Activated CD8-positive, alpha-beta T cell treated with anti-CD3 and anti-CD28 coated beads for 36 hours (primary cell): ENCODE data around the gene CD48. TPM values are rescaled to one million over a fixed set of nuclear protein-coding genes. Genes with fewer than 3 reads are reported as not detected.

Experiments
- ATAC-seq: fragments of 200-7000 bp; cut with Tn5 transposase; one replicate; pipeline ENCODE4 v1.10.0; 2021; ENCODE audit warnings: mild to moderate bottlenecking, moderate library complexity
- CTCF ChIA-PET: fragments of 350-600 bp; sonication (Branson Sonifier 250); formaldehyde crosslinking; loops from one replicate; lab custom pipeline; 2021; ENCODE audit warnings: antibody characterized with exemption; lab: Charles Lee
- POLR2A ChIA-PET: fragments of 350-600 bp; sonication (Branson Sonifier 250); formaldehyde crosslinking; loops from one replicate; lab custom pipeline; 2021; ENCODE audit warnings: antibody characterized with exemption; lab: Charles Lee
- DNase-seq: peaks from one replicate; pipeline ENCODE4 v3.0.0-alpha.2; 2020
- H3K27ac Mint-ChIP-seq: one replicate; pipeline ENCODE4 v1.8.0; 2021; ENCODE audit warnings: mild to moderate bottlenecking, mixed read lengths
- H3K27me3 Mint-ChIP-seq: one replicate; pipeline ENCODE4 v1.8.0; 2021; ENCODE audit warnings: mixed read lengths
- H3K36me3 Mint-ChIP-seq: one replicate; pipeline ENCODE4 v1.8.0; 2021; ENCODE audit warnings: low read depth, mixed read lengths
- H3K4me1 Mint-ChIP-seq: one replicate; pipeline ENCODE4 v1.8.0; 2021; ENCODE audit warnings: low read depth, mixed read lengths
- H3K4me3 Mint-ChIP-seq: one replicate; pipeline ENCODE4 v1.8.0; 2021; ENCODE audit warnings: mild to moderate bottlenecking, moderate library complexity, mixed read lengths
- H3K9me3 Mint-ChIP-seq: one replicate; pipeline ENCODE4 v1.8.0; 2021; ENCODE audit warnings: mixed read lengths
- intact Hi-C: fragments of 100-400 bp; cut with micrococcal nuclease; formaldehyde crosslinking; loops from one replicate; pipeline ENCODE4 v1.10.0; 2022
- total RNA-seq, 2 experiments: library from RNA; stranded (reverse); gene quantifications; one replicate each; pipeline ENCODE4 v1.2.3, GENCODE V29; 2021
- TF ChIP-seq, protein P1 (sequence below): fragments of 200-600 bp; IDR thresholded peaks from one replicate; pipeline ENCODE4 v1.8.0; 2022; ENCODE audit warnings: antibody characterized with exemption, mild to moderate bottlenecking

Gene CD48
- total RNA-seq, 2 experiments from 2014 or later, result 379 to 388 TPM

DNA sequence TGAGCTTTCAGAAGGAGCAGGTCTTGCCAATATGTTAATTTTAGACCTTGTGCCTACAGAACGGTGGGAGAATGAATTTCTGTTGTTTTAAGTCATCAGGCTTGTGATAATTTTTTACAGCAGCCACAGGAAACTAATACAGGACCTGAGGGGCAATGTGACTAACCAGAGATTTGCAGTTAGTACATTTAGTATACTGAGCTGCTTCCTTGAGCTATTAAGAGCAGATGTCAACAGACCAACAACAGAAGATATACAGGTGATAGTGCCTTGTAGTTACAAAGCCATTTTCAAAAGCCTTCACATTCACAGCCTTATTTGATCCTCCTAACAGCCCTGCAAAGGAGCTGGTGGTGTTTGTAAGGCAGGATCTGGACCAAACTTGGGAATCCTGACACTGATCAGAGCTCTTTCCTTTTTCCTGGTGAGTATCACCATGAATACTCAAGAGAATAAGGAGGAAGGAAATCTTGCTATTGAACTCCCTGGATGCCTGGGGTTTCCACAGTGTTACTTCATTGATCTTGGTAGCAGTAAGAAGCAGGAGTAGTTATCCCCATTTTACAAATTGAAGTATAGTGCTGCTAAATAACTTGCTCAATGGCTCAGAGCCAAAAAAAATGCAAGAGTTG, 60.1 kb downstream of the CD48 start:
- peaks cover 24% of the 10 kb centered on the region for H3K36me3 Mint-ChIP-seq
- TF ChIP-seq, protein P1, sequence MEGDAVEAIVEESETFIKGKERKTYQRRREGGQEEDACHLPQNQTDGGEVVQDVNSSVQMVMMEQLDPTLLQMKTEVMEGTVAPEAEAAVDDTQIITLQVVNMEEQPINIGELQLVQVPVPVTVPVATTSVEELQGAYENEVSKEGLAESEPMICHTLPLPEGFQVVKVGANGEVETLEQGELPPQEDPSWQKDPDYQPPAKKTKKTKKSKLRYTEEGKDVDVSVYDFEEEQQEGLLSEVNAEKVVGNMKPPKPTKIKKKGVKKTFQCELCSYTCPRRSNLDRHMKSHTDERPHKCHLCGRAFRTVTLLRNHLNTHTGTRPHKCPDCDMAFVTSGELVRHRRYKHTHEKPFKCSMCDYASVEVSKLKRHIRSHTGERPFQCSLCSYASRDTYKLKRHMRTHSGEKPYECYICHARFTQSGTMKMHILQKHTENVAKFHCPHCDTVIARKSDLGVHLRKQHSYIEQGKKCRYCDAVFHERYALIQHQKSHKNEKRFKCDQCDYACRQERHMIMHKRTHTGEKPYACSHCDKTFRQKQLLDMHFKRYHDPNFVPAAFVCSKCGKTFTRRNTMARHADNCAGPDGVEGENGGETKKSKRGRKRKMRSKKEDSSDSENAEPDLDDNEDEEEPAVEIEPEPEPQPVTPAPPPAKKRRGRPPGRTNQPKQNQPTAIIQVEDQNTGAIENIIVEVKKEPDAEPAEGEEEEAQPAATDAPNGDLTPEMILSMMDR, result no peak
- peaks cover 5% of the 10 kb centered on the region for H3K9me3 Mint-ChIP-seq
- intact Hi-C loops, result no loop called here
- peak overlapping the region; percentile 1 for H3K27ac Mint-ChIP-seq
- no peak overlapping the region for H3K4me3 Mint-ChIP-seq
- ATAC-seq (no peak), DNase-seq (no peak)
- POLR2A ChIA-PET, result interaction anchor here (0.6 to 1.2 kb wide), 3 partner anchors 22 to 54 kb away, joined by 3 read pairs; no protein-coding TSS in a partner anchor
- CTCF ChIA-PET, result interaction anchor here (0.8 to 1.8 kb wide), 4 partner anchors 11 to 32 kb away, joined by 3 to 6 read pairs (median 4); no protein-coding TSS in a partner anchor
- H3K27me3 Mint-ChIP-seq, result no peaks in the 10 kb centered on the region
- peaks cover 60% of the 10 kb centered on the region for H3K4me1 Mint-ChIP-seq

DNA sequence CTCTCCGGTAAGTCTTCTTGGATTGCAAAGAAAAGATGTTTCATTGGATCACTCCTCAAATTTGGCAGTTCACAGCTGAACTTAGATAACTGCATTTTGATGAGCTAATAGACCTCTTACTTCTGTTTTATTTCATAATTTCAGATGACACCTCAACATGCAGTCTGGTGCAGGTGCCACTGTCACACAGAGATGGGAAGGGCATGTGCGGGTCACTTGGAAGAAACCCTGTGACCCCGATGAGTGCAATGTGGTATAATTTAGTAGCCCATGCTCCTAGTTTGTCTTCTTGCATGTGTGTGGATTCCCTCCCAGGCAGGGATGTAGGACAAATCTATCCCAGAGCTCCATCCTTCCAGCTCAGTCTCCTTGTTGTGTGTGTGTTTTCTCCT, 64.3 kb downstream of the CD48 start:
- DNase-seq, result peak; percentile 52
- ChIA-PET CTCF (interaction anchor here (0.6 to 5.3 kb wide), 9 partner anchors 15 to 793 kb away, joined by 3 to 24 read pairs (median 4); no protein-coding TSS in a partner anchor), POLR2A (interaction anchor here (0.6 to 3.1 kb wide), 9 partner anchors 17 to 37 kb away, joined by 3 to 24 read pairs (median 4); no protein-coding TSS in a partner anchor)
- H3K9me3 Mint-ChIP-seq, result peaks cover 5% of the 10 kb centered on the region
- TF ChIP-seq, protein P1, result no peak
- peaks cover 64% of the 10 kb centered on the region for H3K36me3 Mint-ChIP-seq
- peaks cover 49% of the 10 kb centered on the region for H3K4me1 Mint-ChIP-seq
- ATAC-seq, result peak; percentile 35
- H3K27ac Mint-ChIP-seq, result peak overlapping the region; percentile 99
- H3K4me3 Mint-ChIP-seq, result peak overlapping the region; percentile 97
- H3K27me3 Mint-ChIP-seq, result no peaks in the 10 kb centered on the region
- intact Hi-C loops, result no loop called here

DNA sequence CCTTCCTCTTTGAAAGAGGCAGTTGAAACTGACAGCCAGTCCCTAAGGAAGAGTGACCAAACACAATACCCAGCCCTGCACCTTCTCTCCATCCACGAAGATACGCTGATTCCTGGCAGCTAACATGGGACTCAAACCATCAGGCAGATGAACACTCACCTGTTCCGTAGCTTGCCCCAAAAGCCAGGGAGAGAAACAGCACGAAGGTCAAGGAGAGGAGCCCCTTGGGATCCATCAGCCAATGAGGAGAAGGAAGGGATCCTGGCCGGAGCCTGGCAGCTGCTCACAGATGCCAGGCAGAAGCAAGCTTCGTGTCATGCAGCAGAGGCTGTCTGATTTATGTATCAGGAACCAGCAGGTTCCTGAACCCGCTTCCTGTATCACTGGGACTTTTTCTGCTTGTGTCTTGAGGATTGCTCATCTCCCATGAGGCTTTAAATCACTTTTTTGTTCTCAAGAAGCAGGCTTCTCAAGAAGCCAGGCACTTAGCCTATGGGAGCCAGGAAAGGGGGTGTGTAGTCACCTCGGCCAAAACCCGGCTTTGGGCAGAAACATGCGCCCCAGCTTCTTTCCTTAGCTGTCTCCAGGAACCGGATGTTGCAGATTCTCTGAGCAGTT, 64.8 kb downstream of the CD48 start, which contains the start of gene SLAMF1:
Gene SLAMF1 (minus strand): TSS at position 334 of the 618 bp plus-strand sequence. CDS start 99 bp downstream, at position 235.
- ATAC-seq (peak; percentile 74), DNase-seq (peak; percentile 70)
- Mint-ChIP-seq H3K36me3 (peaks cover 65% of the 10 kb centered on the region), H3K27me3 (no peaks in the 10 kb centered on the region), H3K9me3 (peaks cover 5% of the 10 kb centered on the region), H3K4me3 (peak within 1 kb of the TSS; percentile 97), H3K27ac (peak within 1 kb of the TSS; percentile 99), H3K4me1 (peaks cover 49% of the 10 kb centered on the region)
- POLR2A ChIA-PET, result interaction anchor here (0.6 to 3.1 kb wide), 13 partner anchors 14 to 61 kb away, joined by 3 to 24 read pairs (median 4); no protein-coding TSS in a partner anchor
- intact Hi-C loops, result no loop called here
- CTCF ChIA-PET, result interaction anchor here (0.6 to 5.3 kb wide), 9 partner anchors 14 to 793 kb away, joined by 3 to 24 read pairs (median 4); no protein-coding TSS in a partner anchor
- TF ChIP-seq, protein P1, result no peak

DNA sequence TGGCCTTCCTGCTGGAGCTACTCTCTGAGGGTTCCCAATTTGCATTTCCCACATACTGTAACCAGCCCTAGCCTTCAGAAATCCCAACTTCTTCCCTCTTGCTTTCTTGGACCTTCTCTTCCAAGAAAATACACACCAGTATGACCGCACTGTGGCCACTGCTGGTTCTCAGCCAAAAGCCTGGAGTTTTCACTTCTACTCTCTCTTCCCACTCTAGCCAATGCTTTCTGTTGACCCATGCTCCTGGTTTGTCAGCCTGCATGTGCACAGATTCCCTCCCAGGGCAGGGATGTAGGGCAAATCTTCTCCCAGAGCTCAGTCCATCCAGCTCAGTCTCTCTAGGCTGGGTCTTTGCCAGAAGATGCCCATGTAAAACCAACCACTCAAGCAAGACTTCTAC, 65.4 kb downstream of the CD48 start:
- intact Hi-C loops, result no loop called here
- ATAC-seq, result no peak
- Mint-ChIP-seq H3K27ac (peak overlapping the region; percentile 99), H3K36me3 (peaks cover 64% of the 10 kb centered on the region), H3K4me3 (peak overlapping the region; percentile 97), H3K4me1 (peaks cover 47% of the 10 kb centered on the region), H3K27me3 (no peaks in the 10 kb centered on the region), H3K9me3 (peaks cover 5% of the 10 kb centered on the region)
- DNase-seq, result no peak
- TF ChIP-seq, protein P1, result no peak
- ChIA-PET POLR2A (interaction anchor here (0.7 to 3.1 kb wide), 14 partner anchors 14 to 149 kb away, joined by 3 to 24 read pairs (median 4); partner anchors contain the start of gene SLAMF6), CTCF (interaction anchor here (0.7 to 5.3 kb wide), 9 partner anchors 14 to 69 kb away, joined by 3 to 24 read pairs (median 10); no protein-coding TSS in a partner anchor)
